HK-2 (cell line): ENCODE measurements around the gene ROBO1.
"Not testable (repeated sequence)": the region's sequence is repeated elsewhere in the genome, so short reads cannot be mapped to it uniquely, and the experiment has no call there.

Source experiments
- DNase-seq: peaks from one replicate; pipeline ENCODE4 v3.0.0-alpha.2; 2018; ENCODE audit not compliant: unreplicated experiment

ROBO1 gene

GRCh38 chr3:78799681-78800080 lies 968.1 kb downstream of the ROBO1 start:
- DNase-seq: no peak

GRCh38 chr3:78798266-78798832 lies 969.4 kb downstream of the ROBO1 start:
- no peak for DNase-seq

- no peak for DNase-seq
Observed at GRCh38 chr3:78794431-78794830, 973.4 kb downstream of the ROBO1 start.

- no peak for DNase-seq
Observed at GRCh38 chr3:78792733-78793132, 975.1 kb downstream of the ROBO1 start.

- DNase-seq: no peak
Observed at GRCh38 chr3:78792212-78792611, 975.6 kb downstream of the ROBO1 start.

GRCh38 chr3:78791753-78792152 lies 976.0 kb downstream of the ROBO1 start:
- DNase-seq: no peak

- DNase-seq: no peak
Observed at GRCh38 chr3:78788839-78789238, 979.0 kb downstream of the ROBO1 start.

- DNase-seq: no peak
Observed at GRCh38 chr3:78785004-78785403, 982.8 kb downstream of the ROBO1 start.

- no peak for DNase-seq
Observed at GRCh38 chr3:78781351-78781750, 986.4 kb downstream of the ROBO1 start.

GRCh38 chr3:78765671-78766485 lies 1001.9 kb downstream of the ROBO1 start:
- DNase-seq: no peak

GRCh38 chr3:78764634-78765033 lies 1003.2 kb downstream of the ROBO1 start:
- DNase-seq: no peak

GRCh38 chr3:78762121-78762520 lies 1005.7 kb downstream of the ROBO1 start:
- DNase-seq: no peak

GRCh38 chr3:78761126-78761525 lies 1006.7 kb downstream of the ROBO1 start:
- no peak for DNase-seq

- DNase-seq: no peak
Observed at GRCh38 chr3:78757731-78758130, 1010.1 kb downstream of the ROBO1 start.

- no peak for DNase-seq
Observed at GRCh38 chr3:78754066-78754743, 1013.6 kb downstream of the ROBO1 start.

GRCh38 chr3:78751266-78751665 lies 1016.5 kb downstream of the ROBO1 start:
- no peak for DNase-seq

GRCh38 chr3:78750291-78750690 lies 1017.5 kb downstream of the ROBO1 start:
- DNase-seq: not testable (repeated sequence)

- no peak for DNase-seq
Observed at GRCh38 chr3:78749056-78749455, 1018.7 kb downstream of the ROBO1 start.

- no peak for DNase-seq
Observed at GRCh38 chr3:78745847-78746246, 1022.0 kb downstream of the ROBO1 start.

- DNase-seq: no peak
Observed at GRCh38 chr3:78742491-78742890, 1025.3 kb downstream of the ROBO1 start.

- no peak for DNase-seq
Observed at GRCh38 chr3:78742041-78742440, 1025.8 kb downstream of the ROBO1 start.

GRCh38 chr3:78741066-78741645 lies 1026.6 kb downstream of the ROBO1 start:
- no peak for DNase-seq

GRCh38 chr3:78738833-78739232 lies 1029.0 kb downstream of the ROBO1 start:
- no peak for DNase-seq
